Retinal pigment epithelial cell (primary cell): ENCODE data around the gene RBX1.

Experiments
- DNase-seq: peaks from one replicate; pipeline ENCODE4 v3.0.0-alpha.2; 2010; ENCODE audit warnings: low read depth
- H3K4me3 ChIP-seq: 2 replicates; pipeline ENCODE4 v1.5.1; 2011; ENCODE audit warnings: mild to moderate bottlenecking, low read length, control low read depth, moderate library complexity
- CTCF ChIP-seq: conservative IDR thresholded peaks from 2 replicates; pipeline ENCODE4 v1.5.1; 2011; ENCODE audit warnings: low read depth, low read length, control low read depth, inconsistent platforms

Gene RBX1

DNA sequence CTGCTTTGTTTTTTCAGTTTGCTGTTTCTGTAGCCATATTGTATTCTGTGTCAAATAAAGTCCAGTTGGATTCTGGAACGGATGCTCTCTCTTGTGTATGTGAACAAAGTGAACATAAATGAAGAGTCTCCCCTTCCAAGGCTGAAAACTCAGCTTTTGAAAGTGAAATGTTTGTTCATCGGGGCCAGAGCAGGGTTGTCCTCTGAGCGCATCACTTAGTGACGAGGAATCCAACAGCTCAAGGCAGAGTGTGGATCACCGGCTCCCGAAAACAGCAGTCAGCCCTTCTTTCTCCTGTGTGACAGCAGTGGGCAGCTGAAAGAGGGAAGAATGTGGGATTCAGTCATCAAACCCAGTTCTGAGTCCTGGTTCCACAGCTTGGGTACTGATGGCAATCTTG lies 21.4 kb downstream of the RBX1 start:
- DNase-seq = no peak
- no peak for TF ChIP-seq CTCF
- H3K4me3 ChIP-seq = no peak overlapping the region

- H3K4me3 ChIP-seq = no peak overlapping the region
- TF ChIP-seq CTCF = no peak
- no peak for DNase-seq
Observed at GRCh38 chr22:40973144-40973543, 22.0 kb downstream of the RBX1 start.

GRCh38 chr22:40975366-40975765 lies 24.2 kb downstream of the RBX1 start:
- DNase-seq = no peak
- no peak for TF ChIP-seq CTCF

DNA sequence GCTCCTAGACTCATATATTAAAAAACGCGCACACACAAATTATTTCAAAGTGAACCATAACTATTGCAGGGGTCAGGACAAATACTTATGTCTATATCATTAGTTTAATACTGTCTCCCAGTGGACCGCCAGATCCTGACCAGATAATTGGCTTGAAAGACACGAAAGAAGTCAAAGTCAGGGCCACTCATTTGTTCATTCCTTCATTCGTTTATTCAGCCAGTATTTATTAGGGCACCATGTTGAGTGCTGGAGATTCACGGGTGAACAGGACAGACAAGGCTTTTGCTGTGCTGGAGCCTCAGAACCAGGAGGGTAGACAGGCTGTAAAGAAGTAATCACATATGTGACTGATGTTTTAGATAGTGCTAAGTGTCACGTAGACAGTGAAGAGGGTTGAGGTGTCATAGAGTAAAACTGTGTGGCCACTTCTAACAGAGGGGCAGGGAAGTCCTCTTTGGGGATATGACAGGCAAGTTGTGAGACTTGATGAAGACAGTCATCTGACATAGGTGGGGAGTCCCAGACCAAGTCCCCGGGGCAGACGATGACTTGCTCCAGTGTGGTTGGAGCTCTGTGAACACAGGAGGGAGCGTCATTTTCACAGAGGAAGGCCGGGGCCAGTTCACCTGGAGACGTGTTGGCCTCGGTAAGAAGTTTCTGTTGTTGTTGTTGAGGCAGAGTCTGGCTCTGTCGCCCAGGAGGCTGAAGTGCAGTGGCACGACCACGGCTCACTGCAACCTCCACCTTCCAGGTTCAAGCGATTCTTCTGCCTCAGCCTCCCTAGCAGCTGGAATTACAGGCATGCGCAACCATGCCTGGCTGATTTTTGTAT lies 25.9 kb downstream of the RBX1 start:
- no peak for TF ChIP-seq CTCF
- DNase-seq = no peak
- no peak overlapping the region for H3K4me3 ChIP-seq

More at GRCh38 chr22:40975366-40975765, 24.2 kb downstream of the RBX1 start:
- H3K4me3 ChIP-seq = no peak overlapping the region

DNA sequence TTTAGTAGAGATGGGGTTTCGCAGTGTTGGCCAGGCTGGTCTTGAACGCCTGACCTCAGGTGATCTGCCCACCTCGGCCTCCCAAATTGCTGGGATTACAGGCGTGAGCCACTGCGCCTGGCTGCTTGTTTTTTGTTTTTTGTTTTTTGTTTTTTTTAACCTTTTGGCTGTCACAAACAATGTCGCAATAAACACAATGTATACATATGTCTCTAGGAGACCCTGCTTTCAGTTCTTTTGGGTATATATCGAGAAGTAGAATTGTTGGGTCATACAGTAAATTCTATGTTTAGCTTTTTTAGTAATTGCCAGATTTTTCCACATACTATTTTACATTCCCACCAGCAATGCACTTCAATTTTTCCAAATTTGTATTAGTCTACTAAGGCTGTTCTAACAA lies 28.0 kb downstream of the RBX1 start:
- TF ChIP-seq CTCF = no peak
- DNase-seq = no peak
- no peak overlapping the region for H3K4me3 ChIP-seq

DNA sequence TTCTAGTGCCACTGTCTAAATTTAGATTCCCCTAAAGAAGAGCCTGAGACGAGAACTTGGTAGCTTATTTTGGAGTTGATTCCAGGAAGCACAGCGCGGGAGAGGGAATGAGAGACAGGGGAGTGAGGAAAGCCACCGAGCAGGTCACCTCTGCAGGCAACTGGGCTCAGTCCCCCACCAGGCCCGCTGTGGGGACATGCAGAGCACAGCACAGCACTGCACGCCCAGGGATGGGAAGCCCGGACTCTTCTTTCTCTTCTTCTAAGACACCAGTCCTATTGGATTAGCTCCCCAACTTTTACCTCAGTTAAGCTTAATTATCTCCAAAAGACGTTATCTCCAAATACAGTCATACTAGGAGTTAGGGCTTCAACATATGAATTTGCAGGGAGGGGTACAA lies 28.7 kb downstream of the RBX1 start:
- H3K4me3 ChIP-seq = no peak overlapping the region
- TF ChIP-seq CTCF = no peak
- no peak for DNase-seq

DNA sequence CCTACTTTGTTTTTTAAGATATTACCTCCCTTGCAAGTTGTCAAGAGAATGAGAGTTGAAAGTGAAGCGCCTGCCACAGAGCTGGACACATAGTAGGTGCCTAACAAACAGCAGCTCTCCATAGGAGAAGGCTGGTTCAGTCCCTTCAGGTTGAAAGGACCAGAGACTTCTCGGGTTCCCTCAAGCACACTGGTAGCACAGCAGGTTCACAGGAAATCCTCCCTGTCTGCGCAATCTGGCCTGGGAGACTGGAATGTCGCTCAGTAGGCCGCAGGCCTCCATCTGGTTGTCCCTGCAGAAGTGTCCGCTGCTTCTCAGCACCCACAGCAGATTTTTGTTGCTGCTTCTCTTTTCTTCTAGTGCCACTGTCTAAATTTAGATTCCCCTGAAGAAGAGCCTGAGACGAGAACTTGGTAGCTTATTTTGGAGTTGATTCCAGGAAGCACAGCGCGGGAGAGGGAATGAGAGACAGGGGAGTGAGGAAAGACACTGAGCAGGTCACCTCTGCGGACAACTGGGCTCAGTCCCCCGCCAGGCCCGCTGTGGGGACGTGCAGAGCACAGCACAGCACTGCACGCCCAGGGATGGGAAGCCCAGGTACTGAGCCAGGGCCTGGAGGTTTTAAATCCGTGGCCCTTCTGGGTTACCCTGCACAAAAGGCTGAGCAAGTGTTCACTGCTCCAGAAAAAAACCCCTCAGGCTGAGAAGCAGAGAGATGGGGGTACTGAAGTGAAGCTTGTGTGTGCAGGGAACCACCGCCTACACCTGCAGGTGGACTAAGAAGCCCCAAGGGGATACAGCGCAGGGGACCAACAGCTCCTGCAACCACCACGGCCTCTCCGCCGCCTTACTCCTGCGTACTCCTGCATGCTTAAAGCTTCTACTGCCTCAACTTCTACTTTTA lies 31.6 kb downstream of the RBX1 start:
- H3K4me3 ChIP-seq = no peak overlapping the region
- TF ChIP-seq CTCF = no peak

More for the DNA sequence above, 31.6 kb downstream of the RBX1 start:
- DNase-seq = no peak
